OCI-LY1 (cell line): ENCODE data around the gene SCAP.

ENCODE experiments used
- CTCF ChIP-seq: fragments of 200-600 bp; sonication (generic), shearing (Covaris generic); IDR thresholded peaks from 2 replicates; pipeline ENCODE4 v1.5.1; 2017; ENCODE audit warnings: mild to moderate bottlenecking, antibody characterized with exemption, low read length, moderate library complexity, mixed read lengths
- EZH2 ChIP-seq: fragments of 200-600 bp; sonication (generic), shearing (Covaris generic); IDR thresholded peaks from 2 replicates; pipeline ENCODE4 v1.8.0; 2017; ENCODE audit warnings: borderline replicate concordance, mixed run types, mild to moderate bottlenecking, antibody characterized with exemption, low read length, moderate library complexity, mixed read lengths

GRCh38 chr3:47414666-47415587 lies 60.8 kb downstream of the SCAP start:
- TF ChIP-seq CTCF (no peak), EZH2 (no peak)
